Endothelial cell of umbilical vein (primary cell): Measurements from ENCODE around the gene PIP4K2C.

Experiments
- EZH2 ChIP-seq: IDR thresholded peaks from 2 replicates; pipeline ENCODE4 v1.6.1; 2012; ENCODE audit warnings: borderline replicate concordance, low read depth, mild to moderate bottlenecking, moderate library complexity, low read length, inconsistent platforms; ENCODE audit not compliant: severe bottlenecking
- GATA2 ChIP-seq: IDR thresholded peaks from 2 replicates; pipeline ENCODE4 v1.7.0; 2011; ENCODE audit warnings: low read depth, mild to moderate bottlenecking, moderate library complexity, mixed read lengths, low read length; ENCODE audit not compliant: insufficient read length, insufficient read depth
- JUN ChIP-seq: IDR thresholded peaks from 2 replicates; pipeline ENCODE4 v1.6.1; 2011; ENCODE audit warnings: borderline replicate concordance, low read depth; ENCODE audit not compliant: insufficient read length, insufficient read depth
- MAX ChIP-seq: IDR thresholded peaks from 2 replicates; pipeline ENCODE4 v1.6.1; 2011; ENCODE audit not compliant: insufficient read depth, insufficient read length
- POLR2A ChIP-seq: IDR thresholded peaks from 2 replicates; pipeline ENCODE4 v1.6.1; 2012; ENCODE audit warnings: low read depth, mild to moderate bottlenecking, control low read depth, low read length
- POLR2AphosphoS5 ChIP-seq: IDR thresholded peaks from 2 replicates; pipeline ENCODE4 v1.6.1; 2012; ENCODE audit warnings: low read depth, mild to moderate bottlenecking, control low read depth, low read length, moderate library complexity; ENCODE audit not compliant: insufficient read depth
- TF ChIP-seq, protein P1 (sequence below), 2 donors: IDR thresholded peaks; 1 replicate in 1 of 2; 2 replicates in 1 of 2; pipeline ENCODE4 v1.5.1; 2011; ENCODE audit warnings: low read length in 2 of 2, mild to moderate bottlenecking in 2 of 2, moderate library complexity in 2 of 2, control low read depth in 1 of 2, inconsistent platforms in 1 of 2, low read depth in 1 of 2; ENCODE audit not compliant: insufficient read depth in 1 of 2; ENCODE audit errors: extremely low read depth in 1 of 2

DNA sequence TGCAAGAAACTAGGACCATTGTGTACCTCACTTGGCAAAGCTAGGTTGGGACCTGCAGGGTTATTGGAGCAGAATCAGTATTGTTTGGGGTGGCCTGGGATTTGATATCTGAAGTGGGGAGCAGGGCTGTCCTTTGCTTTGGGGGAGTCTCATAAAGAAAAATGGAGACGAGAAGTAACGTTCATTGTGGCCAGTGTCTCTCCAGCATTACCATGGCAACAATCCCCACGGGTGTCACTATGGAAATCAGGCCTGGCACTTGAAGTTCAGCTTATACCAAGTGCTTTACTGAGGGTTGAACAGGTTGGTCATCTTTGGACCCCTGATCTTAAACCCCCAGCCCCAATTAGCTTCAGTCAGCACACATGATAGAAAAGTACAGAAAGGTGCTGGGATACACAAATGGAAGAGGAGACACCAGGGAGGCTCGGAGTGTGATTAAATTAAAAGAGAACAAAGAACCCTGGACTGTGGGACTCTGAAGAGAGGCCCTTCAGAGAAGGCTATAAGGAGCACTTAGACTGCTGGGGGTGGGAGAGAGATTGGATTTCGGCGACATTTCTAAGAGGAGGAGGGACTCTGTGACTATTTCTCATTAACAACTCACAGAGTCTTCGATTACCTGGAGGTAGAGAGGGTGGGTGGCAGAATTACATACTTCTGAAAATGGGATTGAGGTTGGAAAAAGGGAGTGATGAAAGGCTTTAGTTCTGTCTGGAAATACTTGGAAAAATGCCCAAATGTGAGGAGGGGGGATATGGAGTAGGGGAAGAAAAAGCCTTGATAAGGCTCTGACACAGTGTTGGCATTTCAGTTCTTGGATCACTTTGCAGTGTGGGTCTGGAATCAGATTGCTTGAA is 37.4 kb upstream of the PIP4K2C start:
- no peak for TF ChIP-seq MAX
- TF ChIP-seq, protein P1, sequence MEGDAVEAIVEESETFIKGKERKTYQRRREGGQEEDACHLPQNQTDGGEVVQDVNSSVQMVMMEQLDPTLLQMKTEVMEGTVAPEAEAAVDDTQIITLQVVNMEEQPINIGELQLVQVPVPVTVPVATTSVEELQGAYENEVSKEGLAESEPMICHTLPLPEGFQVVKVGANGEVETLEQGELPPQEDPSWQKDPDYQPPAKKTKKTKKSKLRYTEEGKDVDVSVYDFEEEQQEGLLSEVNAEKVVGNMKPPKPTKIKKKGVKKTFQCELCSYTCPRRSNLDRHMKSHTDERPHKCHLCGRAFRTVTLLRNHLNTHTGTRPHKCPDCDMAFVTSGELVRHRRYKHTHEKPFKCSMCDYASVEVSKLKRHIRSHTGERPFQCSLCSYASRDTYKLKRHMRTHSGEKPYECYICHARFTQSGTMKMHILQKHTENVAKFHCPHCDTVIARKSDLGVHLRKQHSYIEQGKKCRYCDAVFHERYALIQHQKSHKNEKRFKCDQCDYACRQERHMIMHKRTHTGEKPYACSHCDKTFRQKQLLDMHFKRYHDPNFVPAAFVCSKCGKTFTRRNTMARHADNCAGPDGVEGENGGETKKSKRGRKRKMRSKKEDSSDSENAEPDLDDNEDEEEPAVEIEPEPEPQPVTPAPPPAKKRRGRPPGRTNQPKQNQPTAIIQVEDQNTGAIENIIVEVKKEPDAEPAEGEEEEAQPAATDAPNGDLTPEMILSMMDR (IDR thresholded peaks at IDR 0.05; ENCODE audit: extremely low read depth in 1 of 2, insufficient read depth in 1 of 2, low read depth in 1 of 2, low read length in 2 of 2) = no peak
- TF ChIP-seq POLR2AphosphoS5 = no peak
- no peak for TF ChIP-seq EZH2
- TF ChIP-seq POLR2A = no peak
- no peak for TF ChIP-seq GATA2
- no peak for TF ChIP-seq JUN
